ENCODE measurements around the gene CR1L.

GRCh38 chr1:207606362-207606755, 38.6 kb upstream of the CR1L start:
- no peak for TF ChIP-seq YY1 (IDR thresholded peaks at IDR 0.05; ENCODE audit: insufficient read depth, insufficient read length)
- no peak for TF ChIP-seq ZNF274 (IDR thresholded peaks at IDR 0.05; ENCODE audit: low read depth, low read length)
